Fibroblast of skin of back (primary cell): ENCODE results near the gene SACS.
A peak's percentile ranks its signal among the peaks of the same experiment; 100 is the strongest.
"Not testable (repeated sequence)": the region's sequence is repeated elsewhere in the genome, so short reads cannot be mapped to it uniquely, and the experiment has no call there.

Source experiments
- DNase-seq: peaks from one replicate; pipeline ENCODE4 v3.0.0-alpha.2; 2013

SACS gene

GRCh38 chr13:23357349-23357748 is 76.2 kb downstream of the SACS start:
- DNase-seq, result no peak

GRCh38 chr13:23356368-23356767 is 77.1 kb downstream of the SACS start:
- DNase-seq, result no peak

- no peak for DNase-seq
Measured at GRCh38 chr13:23354520-23354919, 79.0 kb downstream of the SACS start.

- DNase-seq, result no peak
Measured at GRCh38 chr13:23352161-23352560, 81.3 kb downstream of the SACS start.

- DNase-seq, result peak; percentile 21
Measured at GRCh38 chr13:23350009-23350408, 83.5 kb downstream of the SACS start.

- no peak for DNase-seq
Measured at GRCh38 chr13:23349161-23349897, 84.2 kb downstream of the SACS start.

GRCh38 chr13:23348262-23349127 is 85.0 kb downstream of the SACS start:
- no peak for DNase-seq

- no peak for DNase-seq
Measured at GRCh38 chr13:23347601-23348000, 85.9 kb downstream of the SACS start.

- no peak for DNase-seq
Measured at GRCh38 chr13:23344931-23345595, 88.4 kb downstream of the SACS start.

- DNase-seq, result no peak
Measured at GRCh38 chr13:23339225-23339624, 94.3 kb downstream of the SACS start.

GRCh38 chr13:23330356-23330755 is 103.1 kb downstream of the SACS start:
- DNase-seq, result no peak

GRCh38 chr13:23325191-23325590 is 108.3 kb downstream of the SACS start:
- DNase-seq, result no peak

GRCh38 chr13:23323946-23324709 is 109.4 kb downstream of the SACS start:
- peak; percentile 36 for DNase-seq

- DNase-seq, result peak; percentile 26
Measured at GRCh38 chr13:23322353-23323336, 110.9 kb downstream of the SACS start.

- DNase-seq, result peak; percentile 99
Measured at GRCh38 chr13:23321535-23322241, 111.8 kb downstream of the SACS start.

GRCh38 chr13:23320926-23321534 is 112.5 kb downstream of the SACS start:
- DNase-seq, result no peak

- DNase-seq, result no peak
Measured at GRCh38 chr13:23319883-23320224, 113.6 kb downstream of the SACS start.

- DNase-seq, result not testable (repeated sequence)
Measured at GRCh38 chr13:23314837-23315236, 118.7 kb downstream of the SACS start.

GRCh38 chr13:23292586-23292985 is 140.9 kb downstream of the SACS start:
- peak; percentile 58 for DNase-seq

- peak; percentile 90 for DNase-seq
Measured at GRCh38 chr13:23289917-23290357, 143.6 kb downstream of the SACS start.
